ENCODE measurements around the gene CCP110.

DNA sequence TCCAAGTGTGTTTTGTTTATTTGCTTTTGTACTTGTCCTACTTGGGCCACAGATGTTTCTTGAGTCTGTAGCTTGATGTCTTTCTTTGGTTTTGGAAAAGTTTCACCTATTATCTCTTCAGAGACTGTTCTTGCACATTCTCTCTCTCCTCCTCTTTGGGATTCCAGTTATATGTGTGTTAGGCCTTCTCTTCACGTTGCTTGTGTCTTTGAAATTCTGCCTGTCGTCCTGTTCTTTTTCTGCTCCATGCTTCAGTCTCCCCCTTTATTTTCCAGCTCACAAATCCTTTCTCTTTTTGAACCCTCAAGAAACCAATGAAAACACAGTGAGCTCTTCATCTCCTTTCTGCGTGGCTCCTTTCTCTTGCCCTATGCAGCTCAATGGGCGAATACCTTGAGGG is 39.6 kb downstream of the CCP110 start:
- TF ChIP-seq, protein P1, sequence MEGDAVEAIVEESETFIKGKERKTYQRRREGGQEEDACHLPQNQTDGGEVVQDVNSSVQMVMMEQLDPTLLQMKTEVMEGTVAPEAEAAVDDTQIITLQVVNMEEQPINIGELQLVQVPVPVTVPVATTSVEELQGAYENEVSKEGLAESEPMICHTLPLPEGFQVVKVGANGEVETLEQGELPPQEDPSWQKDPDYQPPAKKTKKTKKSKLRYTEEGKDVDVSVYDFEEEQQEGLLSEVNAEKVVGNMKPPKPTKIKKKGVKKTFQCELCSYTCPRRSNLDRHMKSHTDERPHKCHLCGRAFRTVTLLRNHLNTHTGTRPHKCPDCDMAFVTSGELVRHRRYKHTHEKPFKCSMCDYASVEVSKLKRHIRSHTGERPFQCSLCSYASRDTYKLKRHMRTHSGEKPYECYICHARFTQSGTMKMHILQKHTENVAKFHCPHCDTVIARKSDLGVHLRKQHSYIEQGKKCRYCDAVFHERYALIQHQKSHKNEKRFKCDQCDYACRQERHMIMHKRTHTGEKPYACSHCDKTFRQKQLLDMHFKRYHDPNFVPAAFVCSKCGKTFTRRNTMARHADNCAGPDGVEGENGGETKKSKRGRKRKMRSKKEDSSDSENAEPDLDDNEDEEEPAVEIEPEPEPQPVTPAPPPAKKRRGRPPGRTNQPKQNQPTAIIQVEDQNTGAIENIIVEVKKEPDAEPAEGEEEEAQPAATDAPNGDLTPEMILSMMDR (IDR thresholded peaks at IDR 0.05): no peak
- TF ChIP-seq EZH2 (IDR thresholded peaks at IDR 0.05) (no peak), EZH2phosphoT487 (IDR thresholded peaks at IDR 0.05) (no peak)
